HG03064 (cell line): Measurements from ENCODE around the gene IRX3.

Source experiments
- ATAC-seq: cut with Tn5 transposase; IDR thresholded peaks from one replicate; pipeline ENCODE4 v1.9.1; 2021; ENCODE audit warnings: low read depth; ENCODE audit not compliant: unreplicated experiment

The IRX3 gene

DNA sequence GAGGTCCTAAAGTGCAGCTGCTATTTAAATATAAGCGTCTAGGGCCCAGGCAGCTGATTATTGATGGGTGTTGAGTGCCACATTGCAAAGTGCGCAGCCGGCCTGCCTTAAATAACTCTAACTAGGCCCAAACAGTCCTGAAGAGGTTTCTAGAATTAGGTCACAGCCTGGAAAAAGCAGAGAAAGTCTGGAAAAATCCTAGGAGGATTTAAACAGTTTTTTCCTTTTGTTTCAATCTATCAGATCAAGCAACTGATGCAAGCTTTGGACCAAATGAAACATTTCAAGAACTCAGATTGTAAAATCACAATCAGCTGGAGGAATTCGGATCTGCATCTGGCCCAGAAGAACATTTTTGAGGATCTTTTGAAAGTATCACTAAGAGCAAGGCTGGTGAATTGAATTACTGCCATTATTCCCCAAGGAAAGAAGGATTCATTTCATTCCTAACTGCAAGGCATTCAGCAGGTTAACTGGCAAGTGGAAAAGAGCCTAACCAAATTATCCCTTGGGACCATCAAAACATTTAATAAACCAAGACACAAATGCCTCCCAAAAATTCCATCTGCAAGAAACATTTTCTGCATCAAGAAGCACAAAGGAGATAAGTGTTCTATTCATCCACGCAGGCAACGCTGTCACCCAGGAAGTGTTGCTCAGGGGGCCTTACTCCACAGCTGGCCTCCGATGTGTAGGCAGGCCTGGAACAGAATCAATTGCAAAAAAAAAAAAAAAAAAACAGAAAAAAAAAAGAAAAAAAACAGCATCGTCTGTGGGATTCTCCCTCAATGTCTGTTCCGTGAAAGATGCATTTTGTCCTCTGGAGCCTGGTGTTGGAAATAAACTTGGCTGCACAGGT, 46.1 kb downstream of the IRX3 start:
- no peak for ATAC-seq

DNA sequence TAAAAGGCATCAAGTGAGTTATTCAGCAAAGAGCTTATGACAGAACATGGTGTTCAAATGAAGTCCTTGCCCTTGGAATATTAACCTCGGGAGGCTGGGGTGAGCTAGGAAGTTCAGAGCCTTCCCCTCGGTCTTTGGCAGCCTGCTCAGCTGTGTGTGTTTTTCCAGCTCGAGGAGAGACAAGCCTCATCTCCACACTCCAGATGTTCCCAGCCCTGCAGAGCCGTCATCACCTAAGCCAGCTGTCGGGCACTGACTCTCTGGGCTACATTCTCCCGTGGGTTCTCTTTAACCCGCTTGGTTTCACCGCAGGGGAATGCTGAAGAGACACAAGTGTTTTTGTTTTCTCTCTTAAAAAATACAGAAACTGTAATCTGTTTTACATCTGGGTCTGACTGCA, 47.1 kb downstream of the IRX3 start:
- no peak for ATAC-seq

DNA sequence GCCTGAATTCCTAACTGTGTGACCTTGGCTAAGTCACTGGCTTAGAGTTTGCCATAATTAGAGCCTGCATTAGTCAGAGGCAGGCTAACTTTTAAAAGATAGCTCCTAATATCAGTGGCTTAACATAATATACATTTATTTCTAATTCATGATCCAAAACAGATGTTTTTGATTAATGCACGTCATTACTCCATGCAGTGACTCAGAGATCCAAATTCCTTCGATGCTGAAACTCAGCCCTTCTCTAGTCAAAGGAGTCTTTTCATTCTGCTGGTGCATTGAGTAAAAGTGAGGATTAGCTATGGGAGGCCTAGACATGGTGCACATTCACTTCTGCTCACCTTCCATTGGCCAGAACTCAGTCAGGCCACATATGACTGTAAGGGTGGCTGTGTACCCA, 49.8 kb downstream of the IRX3 start:
- no peak for ATAC-seq

DNA sequence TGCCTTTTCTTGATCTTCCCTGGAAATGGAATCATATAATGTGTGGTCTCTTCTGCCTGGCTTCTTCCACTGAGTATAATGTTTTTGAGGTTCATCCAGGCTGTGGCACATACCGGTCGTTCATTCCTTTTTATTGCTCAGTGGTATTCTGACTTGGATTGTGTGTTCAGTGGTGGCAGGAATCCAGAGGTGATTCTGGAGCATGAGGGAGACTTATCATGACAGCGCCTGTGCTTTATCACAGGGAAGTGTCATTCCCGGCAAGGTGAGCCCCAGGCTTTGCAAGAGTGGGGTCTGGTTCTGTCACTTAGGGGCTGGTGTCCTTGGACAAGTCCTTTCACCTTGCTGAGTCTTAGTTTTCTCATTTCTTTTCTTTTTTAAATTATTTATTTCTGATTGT, 53.0 kb downstream of the IRX3 start:
- ATAC-seq, result no peak
